Panc1 (cell line): Measurements from ENCODE around the gene KIF1A. TPM values are rescaled to one million over a fixed set of nuclear protein-coding genes. Genes with fewer than 3 reads are reported as not detected.

ENCODE experiments used
- ATAC-seq: fragments of 200-7000 bp; cut with Tn5 transposase; 2 replicates; pipeline ENCODE4 v1.9.1; 2020; ENCODE audit warnings: mild to moderate bottlenecking, moderate library complexity
- BruUV-seq: library from RNA; stranded (reverse); fragments of 400-500 nt; replicated peaks from 2 replicates; lab custom pipeline; 2021; lab: Mats Ljungman, UMichigan
- CTCF ChIA-PET: fragments of 300-600 bp; sonication (Branson Sonifier 250); formaldehyde crosslinking; loops from one replicate; lab custom pipeline; 2022; ENCODE audit warnings: antibody characterized with exemption; lab: Charles Lee
- POLR2A ChIA-PET: fragments of 300-600 bp; sonication (Branson Sonifier 250); formaldehyde crosslinking; loops from one replicate; lab custom pipeline; 2022; ENCODE audit warnings: antibody characterized with exemption; lab: Charles Lee
- DNase-seq: peaks from one replicate; pipeline ENCODE4 v3.0.0-alpha.2; 2010; ENCODE audit warnings: low read depth, low spot score
- H3K27ac ChIP-seq: 2 replicates; pipeline ENCODE4 v1.5.1; 2011; ENCODE audit warnings: mild to moderate bottlenecking, low read length, inconsistent platforms
- H3K27me3 ChIP-seq: fragments of 200-500 bp; sonication (Bioruptor generic); 2 replicates; pipeline ENCODE4 v1.6.0; 2014; ENCODE audit warnings: low read length, inconsistent platforms; ENCODE audit not compliant: control insufficient read depth, insufficient read depth
- H3K36me3 ChIP-seq: fragments of 200-500 bp; sonication (Bioruptor generic); 2 replicates; pipeline ENCODE4 v1.5.1; 2014; ENCODE audit warnings: inconsistent platforms, mild to moderate bottlenecking, low read length, moderate library complexity; ENCODE audit not compliant: control insufficient read depth, insufficient read depth
- H3K4me1 ChIP-seq: 2 replicates; pipeline ENCODE4 v1.5.1; 2011; ENCODE audit warnings: inconsistent platforms, mild to moderate bottlenecking, low read length, moderate library complexity; ENCODE audit not compliant: control insufficient read depth, insufficient read depth
- H3K4me3 ChIP-seq, 2 experiments: 2 replicates each; pipeline ENCODE4 v1.5.1; 2011 to 2012; ENCODE audit warnings: low read depth in 2 of 2, low read length in 2 of 2, mild to moderate bottlenecking in 2 of 2, inconsistent platforms in 1 of 2, moderate library complexity in 1 of 2
- H3K9me3 ChIP-seq: fragments of 200-500 bp; sonication (Bioruptor generic); 2 replicates; pipeline ENCODE4 v1.5.1; 2014; ENCODE audit warnings: low read depth, mild to moderate bottlenecking, inconsistent platforms, low read length, moderate library complexity; ENCODE audit not compliant: control insufficient read depth, insufficient read depth
- POLR2AphosphoS5 ChIP-seq: IDR thresholded peaks from 2 replicates; pipeline ENCODE4 v1.6.1; 2012; ENCODE audit warnings: mild to moderate bottlenecking, low read depth, low read length, moderate library complexity
- SIN3A ChIP-seq: IDR thresholded peaks from 2 replicates; pipeline ENCODE4 v1.6.1; 2012; ENCODE audit warnings: low read depth, mild to moderate bottlenecking, low read length, moderate library complexity, borderline replicate concordance; ENCODE audit not compliant: insufficient read depth
- TCF7L2 ChIP-seq: IDR thresholded peaks from 2 replicates; pipeline ENCODE4 v1.6.1; 2011; ENCODE audit warnings: mild to moderate bottlenecking, low read depth, low read length, inconsistent platforms
- in situ Hi-C: cut with HindIII; loops from 2 replicates; pipeline ENCODE4 v1.10.0; 2016; ENCODE audit warnings: low sequenced_read_pairs, low pct_unique_long_range_greater_than_20kb
- intact Hi-C: fragments of 100-400 bp; cut with micrococcal nuclease; formaldehyde crosslinking; loops from one replicate; pipeline ENCODE4 v1.10.0; 2022; ENCODE audit not compliant: unreplicated experiment
- total RNA-seq: library from RNA; stranded (reverse); gene quantifications from one replicate; pipeline ENCODE4 v1.2.1, GENCODE V29; 2021; ENCODE audit not compliant: unreplicated experiment
- TF ChIP-seq, protein P1 (sequence below): fragments of 450-650 bp; IDR thresholded peaks from 2 replicates; pipeline ENCODE4 v1.5.1; 2017; ENCODE audit warnings: mild to moderate bottlenecking
- TF ChIP-seq, protein P2 (sequence below), 2 experiments: IDR thresholded peaks; 2 replicates each; pipeline ENCODE4 v1.6.1; 2011 to 2012; ENCODE audit warnings: low read depth in 2 of 2, control low read depth in 1 of 2, low read length in 1 of 2, mild to moderate bottlenecking in 1 of 2, moderate library complexity in 1 of 2; ENCODE audit not compliant: insufficient read depth in 1 of 2

The KIF1A gene
- total RNA-seq, 1 experiment from 2014 or later: 132 TPM

GRCh38 chr2:240786871-240787311 lies 33.1 kb downstream of the KIF1A start:
- intact Hi-C loops (no loop called here), in situ Hi-C loops (no loop called here)
- Histone ChIP-seq H3K27ac (no peak overlapping the region), H3K4me1 (no peaks in the 10 kb centered on the region), H3K9me3 (no peaks in the 10 kb centered on the region), H3K36me3 (no peaks in the 10 kb centered on the region), H3K4me3 (no peak overlapping the region), H3K27me3 (no peaks in the 10 kb centered on the region)
- CTCF ChIA-PET: no interaction called here
- TF ChIP-seq, protein P1, sequence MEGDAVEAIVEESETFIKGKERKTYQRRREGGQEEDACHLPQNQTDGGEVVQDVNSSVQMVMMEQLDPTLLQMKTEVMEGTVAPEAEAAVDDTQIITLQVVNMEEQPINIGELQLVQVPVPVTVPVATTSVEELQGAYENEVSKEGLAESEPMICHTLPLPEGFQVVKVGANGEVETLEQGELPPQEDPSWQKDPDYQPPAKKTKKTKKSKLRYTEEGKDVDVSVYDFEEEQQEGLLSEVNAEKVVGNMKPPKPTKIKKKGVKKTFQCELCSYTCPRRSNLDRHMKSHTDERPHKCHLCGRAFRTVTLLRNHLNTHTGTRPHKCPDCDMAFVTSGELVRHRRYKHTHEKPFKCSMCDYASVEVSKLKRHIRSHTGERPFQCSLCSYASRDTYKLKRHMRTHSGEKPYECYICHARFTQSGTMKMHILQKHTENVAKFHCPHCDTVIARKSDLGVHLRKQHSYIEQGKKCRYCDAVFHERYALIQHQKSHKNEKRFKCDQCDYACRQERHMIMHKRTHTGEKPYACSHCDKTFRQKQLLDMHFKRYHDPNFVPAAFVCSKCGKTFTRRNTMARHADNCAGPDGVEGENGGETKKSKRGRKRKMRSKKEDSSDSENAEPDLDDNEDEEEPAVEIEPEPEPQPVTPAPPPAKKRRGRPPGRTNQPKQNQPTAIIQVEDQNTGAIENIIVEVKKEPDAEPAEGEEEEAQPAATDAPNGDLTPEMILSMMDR: no peak
- no peak for TF ChIP-seq SIN3A
- TF ChIP-seq, protein P2, sequence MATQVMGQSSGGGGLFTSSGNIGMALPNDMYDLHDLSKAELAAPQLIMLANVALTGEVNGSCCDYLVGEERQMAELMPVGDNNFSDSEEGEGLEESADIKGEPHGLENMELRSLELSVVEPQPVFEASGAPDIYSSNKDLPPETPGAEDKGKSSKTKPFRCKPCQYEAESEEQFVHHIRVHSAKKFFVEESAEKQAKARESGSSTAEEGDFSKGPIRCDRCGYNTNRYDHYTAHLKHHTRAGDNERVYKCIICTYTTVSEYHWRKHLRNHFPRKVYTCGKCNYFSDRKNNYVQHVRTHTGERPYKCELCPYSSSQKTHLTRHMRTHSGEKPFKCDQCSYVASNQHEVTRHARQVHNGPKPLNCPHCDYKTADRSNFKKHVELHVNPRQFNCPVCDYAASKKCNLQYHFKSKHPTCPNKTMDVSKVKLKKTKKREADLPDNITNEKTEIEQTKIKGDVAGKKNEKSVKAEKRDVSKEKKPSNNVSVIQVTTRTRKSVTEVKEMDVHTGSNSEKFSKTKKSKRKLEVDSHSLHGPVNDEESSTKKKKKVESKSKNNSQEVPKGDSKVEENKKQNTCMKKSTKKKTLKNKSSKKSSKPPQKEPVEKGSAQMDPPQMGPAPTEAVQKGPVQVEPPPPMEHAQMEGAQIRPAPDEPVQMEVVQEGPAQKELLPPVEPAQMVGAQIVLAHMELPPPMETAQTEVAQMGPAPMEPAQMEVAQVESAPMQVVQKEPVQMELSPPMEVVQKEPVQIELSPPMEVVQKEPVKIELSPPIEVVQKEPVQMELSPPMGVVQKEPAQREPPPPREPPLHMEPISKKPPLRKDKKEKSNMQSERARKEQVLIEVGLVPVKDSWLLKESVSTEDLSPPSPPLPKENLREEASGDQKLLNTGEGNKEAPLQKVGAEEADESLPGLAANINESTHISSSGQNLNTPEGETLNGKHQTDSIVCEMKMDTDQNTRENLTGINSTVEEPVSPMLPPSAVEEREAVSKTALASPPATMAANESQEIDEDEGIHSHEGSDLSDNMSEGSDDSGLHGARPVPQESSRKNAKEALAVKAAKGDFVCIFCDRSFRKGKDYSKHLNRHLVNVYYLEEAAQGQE (IDR thresholded peaks at IDR 0.05; ENCODE audit: insufficient read depth in 1 of 2, low read depth in 2 of 2, low read length in 1 of 2): no peak
- no peak for TF ChIP-seq TCF7L2
- no peak for TF ChIP-seq POLR2AphosphoS5
- ATAC-seq (no peak), DNase-seq (no peak)
- BruUV-seq: no TSS peak
- POLR2A ChIA-PET: no interaction called here

- CTCF ChIA-PET: no interaction called here
- in situ Hi-C loops (no loop called here), intact Hi-C loops (no loop called here)
- no peak for ATAC-seq
- POLR2A ChIA-PET: no interaction called here
- Histone ChIP-seq H3K27ac (no peak overlapping the region), H3K36me3 (no peaks in the 10 kb centered on the region), H3K9me3 (no peaks in the 10 kb centered on the region), H3K4me3 (no peak overlapping the region), H3K4me1 (no peaks in the 10 kb centered on the region), H3K27me3 (no peaks in the 10 kb centered on the region)
- no peak for DNase-seq
- TF ChIP-seq SIN3A: no peak
- no TSS peak for BruUV-seq
Observed at GRCh38 chr2:240786355-240786841, 33.6 kb downstream of the KIF1A start.

DNA sequence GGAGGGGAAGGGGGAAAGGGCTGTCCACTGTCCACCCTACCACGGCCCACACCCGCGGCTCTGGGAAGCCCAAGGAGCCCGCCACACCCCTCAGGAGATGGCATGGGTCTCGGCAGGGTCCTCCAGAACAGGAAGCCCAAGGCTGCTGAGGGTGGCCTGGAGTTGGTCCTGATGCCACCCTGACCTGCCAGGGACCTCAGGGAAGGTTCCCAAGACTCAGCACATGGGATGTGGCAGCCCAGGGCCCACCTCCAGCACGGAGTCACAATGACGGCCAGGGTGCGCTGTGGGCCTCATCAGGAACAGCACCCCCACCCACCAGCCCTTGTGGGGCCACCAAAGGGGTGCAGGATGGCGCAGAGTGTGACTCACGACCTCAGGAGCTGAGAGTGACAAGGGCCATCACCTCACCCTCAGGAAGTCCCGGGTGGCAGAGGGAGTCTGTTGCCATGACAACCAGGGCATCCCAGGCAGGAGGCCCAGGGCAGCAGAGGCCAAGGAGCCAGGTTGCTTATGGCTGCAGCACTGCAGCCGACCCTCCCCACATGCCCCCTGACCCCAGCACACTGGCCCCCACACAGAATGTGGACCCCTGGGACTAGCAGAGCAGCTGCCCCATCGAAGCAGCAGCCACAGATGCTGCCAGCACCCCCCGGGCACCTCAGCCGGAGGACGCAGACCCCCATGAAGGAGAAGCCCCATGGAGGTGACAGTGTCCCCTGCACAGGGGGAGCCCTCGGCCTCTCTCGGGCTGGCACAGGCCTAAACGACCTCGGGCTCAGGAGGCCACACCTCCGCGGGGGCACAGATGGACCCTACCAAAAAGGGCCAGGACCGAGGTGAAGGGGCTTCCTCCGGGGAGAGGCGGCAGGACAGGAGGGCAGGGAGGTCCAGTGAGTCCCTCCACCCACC lies 34.3 kb downstream of the KIF1A start:
- Histone ChIP-seq H3K36me3 (no peaks in the 10 kb centered on the region), H3K27me3 (no peaks in the 10 kb centered on the region), H3K4me1 (no peaks in the 10 kb centered on the region), H3K9me3 (no peaks in the 10 kb centered on the region), H3K4me3 (no peak overlapping the region), H3K27ac (no peak overlapping the region)
- intact Hi-C loops (no loop called here), in situ Hi-C loops (no loop called here)
- BruUV-seq: no TSS peak
- ATAC-seq (no peak), DNase-seq (no peak)
- POLR2A ChIA-PET: no interaction called here
- CTCF ChIA-PET: no interaction called here
- TF ChIP-seq SIN3A (no peak), POLR2AphosphoS5 (no peak), TCF7L2 (no peak)
- TF ChIP-seq, protein P2 (IDR thresholded peaks at IDR 0.05; ENCODE audit: insufficient read depth in 1 of 2, low read depth in 2 of 2, low read length in 1 of 2): no peak
- TF ChIP-seq, protein P1: no peak
